Measurements from ENCODE around the gene IGLL5.
A peak's percentile ranks its signal among the peaks of the same experiment; 100 is the strongest.
"Not testable (repeated sequence)": the region's sequence is repeated elsewhere in the genome, so short reads cannot be mapped to it uniquely, and the experiment has no call there.

The IGLL5 gene

GRCh38 chr22:22916215-22916951 is 28.8 kb downstream of the IGLL5 start:
- H3K36me3 Mint-ChIP-seq = peaks cover 13 to 17% of the 10 kb centered on the region in 2 donors
- H3K27ac Mint-ChIP-seq = no peak overlapping the region
- H3K4me3 Mint-ChIP-seq = no peak overlapping the region
- H3K9me3 Mint-ChIP-seq = no peaks in the 10 kb centered on the region
- no peaks in the 10 kb centered on the region for H3K27me3 Mint-ChIP-seq
- no peak for ATAC-seq (replicated peaks)
- no peak for DNase-seq
- peaks cover 76 to 100% of the 10 kb centered on the region in 2 donors for H3K4me1 Mint-ChIP-seq

- ATAC-seq (replicated peaks) (no peak), DNase-seq (no peak)
- Mint-ChIP-seq H3K9me3 (no peaks in the 10 kb centered on the region), H3K4me3 (no peak overlapping the region), H3K27ac (no peak overlapping the region), H3K4me1 (peaks cover 75 to 100% of the 10 kb centered on the region in 2 donors), H3K27me3 (no peaks in the 10 kb centered on the region), H3K36me3 (peaks cover 13 to 17% of the 10 kb centered on the region in 2 donors)
Measured at GRCh38 chr22:22916952-22917290, 29.3 kb downstream of the IGLL5 start.

- DNase-seq (no peak), ATAC-seq (replicated peaks) (no peak)
- no peak overlapping the region for H3K27ac Mint-ChIP-seq
- no peak overlapping the region for H3K4me3 Mint-ChIP-seq
- peaks cover 77 to 100% of the 10 kb centered on the region in 2 donors for H3K4me1 Mint-ChIP-seq
- no peaks in the 10 kb centered on the region for H3K27me3 Mint-ChIP-seq
- no peaks in the 10 kb centered on the region for H3K9me3 Mint-ChIP-seq
- H3K36me3 Mint-ChIP-seq = peaks cover 13 to 17% of the 10 kb centered on the region in 2 donors
Measured at GRCh38 chr22:22917377-22917776, 29.8 kb downstream of the IGLL5 start.

- Mint-ChIP-seq H3K27ac (peak overlapping the region; percentile 70), H3K27me3 (no peaks in the 10 kb centered on the region), H3K4me3 (no peak overlapping the region), H3K9me3 (no peaks in the 10 kb centered on the region), H3K36me3 (peaks cover 13 to 17% of the 10 kb centered on the region in 2 donors), H3K4me1 (peaks cover 79 to 100% of the 10 kb centered on the region in 2 donors)
- DNase-seq = no peak
- ATAC-seq (replicated peaks) = no peak
Measured at GRCh38 chr22:22918297-22918965, 30.8 kb downstream of the IGLL5 start.

- Mint-ChIP-seq H3K36me3 (peaks cover 13 to 17% of the 10 kb centered on the region in 2 donors), H3K27me3 (no peaks in the 10 kb centered on the region), H3K9me3 (no peaks in the 10 kb centered on the region), H3K27ac (no peak overlapping the region), H3K4me3 (no peak overlapping the region), H3K4me1 (peaks cover 74 to 95% of the 10 kb centered on the region in 2 donors)
- DNase-seq = no peak
- no peak for ATAC-seq (replicated peaks)
Measured at GRCh38 chr22:22919041-22919440, 31.4 kb downstream of the IGLL5 start.

GRCh38 chr22:22920104-22920654 is 32.6 kb downstream of the IGLL5 start:
- no peaks in the 10 kb centered on the region for H3K9me3 Mint-ChIP-seq
- no peaks in the 10 kb centered on the region for H3K27me3 Mint-ChIP-seq
- peaks cover 13 to 20% of the 10 kb centered on the region in 2 donors for H3K36me3 Mint-ChIP-seq
- ATAC-seq (replicated peaks) (no peak), DNase-seq (no peak)
- H3K4me1 Mint-ChIP-seq = peaks cover 74 to 95% of the 10 kb centered on the region in 2 donors
- H3K4me3 Mint-ChIP-seq = no peak overlapping the region
- peak overlapping the region; percentile 70 for H3K27ac Mint-ChIP-seq

- peaks cover 75 to 95% of the 10 kb centered on the region in 2 donors for H3K4me1 Mint-ChIP-seq
- H3K9me3 Mint-ChIP-seq = no peaks in the 10 kb centered on the region
Measured at GRCh38 chr22:22920910-22921550, 33.4 kb downstream of the IGLL5 start.

GRCh38 chr22:22921575-22921974 is 34.0 kb downstream of the IGLL5 start:
- ATAC-seq (replicated peaks) (no peak), DNase-seq (no peak)
- peaks cover 4 to 9% of the 10 kb centered on the region in 2 donors for H3K36me3 Mint-ChIP-seq
- no peaks in the 10 kb centered on the region for H3K9me3 Mint-ChIP-seq
- H3K4me3 Mint-ChIP-seq = no peak overlapping the region
- no peaks in the 10 kb centered on the region for H3K27me3 Mint-ChIP-seq
- H3K4me1 Mint-ChIP-seq = peaks cover 75 to 95% of the 10 kb centered on the region in 2 donors
- peak overlapping the region; percentile 82 for H3K27ac Mint-ChIP-seq

More at GRCh38 chr22:22920910-22921550, 33.4 kb downstream of the IGLL5 start:
- DNase-seq = no peak
- no peak overlapping the region for H3K4me3 Mint-ChIP-seq
- peak overlapping the region; percentile 82 for H3K27ac Mint-ChIP-seq
- ATAC-seq (replicated peaks) = peak in 1 of 2 donors; percentile 10
- no peaks in the 10 kb centered on the region for H3K27me3 Mint-ChIP-seq
- H3K36me3 Mint-ChIP-seq = peaks cover 8 to 14% of the 10 kb centered on the region in 2 donors

- not testable (repeated sequence) for H3K36me3 Mint-ChIP-seq; H3K27me3 Mint-ChIP-seq; H3K9me3 Mint-ChIP-seq; ATAC-seq (replicated peaks); DNase-seq
- Mint-ChIP-seq H3K27ac (peak overlapping the region; percentile 80), H3K4me1 (peaks cover 79 to 95% of the 10 kb centered on the region in 2 donors), H3K4me3 (peak overlapping the region in 1 of 2 donors; percentile 17)
Measured at GRCh38 chr22:22922092-22922953, 34.7 kb downstream of the IGLL5 start.

- Mint-ChIP-seq H3K27ac (peak overlapping the region; percentile 80), H3K9me3 (no peaks in the 10 kb centered on the region), H3K4me3 (no peak overlapping the region), H3K4me1 (peaks cover 81 to 95% of the 10 kb centered on the region in 2 donors), H3K27me3 (no peaks in the 10 kb centered on the region), H3K36me3 (peaks cover 2 to 6% of the 10 kb centered on the region in 2 donors)
- ATAC-seq (replicated peaks) (peak in 1 of 2 donors; percentile 26), DNase-seq (no peak)
Measured at GRCh38 chr22:22922954-22923319, 35.3 kb downstream of the IGLL5 start.

- peaks cover 82 to 95% of the 10 kb centered on the region in 2 donors for H3K4me1 Mint-ChIP-seq
- no peak for ATAC-seq (replicated peaks)
- no peak overlapping the region for H3K27ac Mint-ChIP-seq
- no peak for DNase-seq
- no peak overlapping the region for H3K4me3 Mint-ChIP-seq
- H3K9me3 Mint-ChIP-seq = no peaks in the 10 kb centered on the region
- H3K36me3 Mint-ChIP-seq = peaks cover 2 to 4% of the 10 kb centered on the region in 2 donors
- H3K27me3 Mint-ChIP-seq = no peaks in the 10 kb centered on the region
Measured at GRCh38 chr22:22923379-22923778, 35.8 kb downstream of the IGLL5 start.

GRCh38 chr22:22923930-22924329 is 36.3 kb downstream of the IGLL5 start:
- ATAC-seq (replicated peaks) (no peak), DNase-seq (no peak)
- Mint-ChIP-seq H3K36me3 (peaks cover 2 to 3% of the 10 kb centered on the region in 2 donors), H3K4me1 (peaks cover 85 to 95% of the 10 kb centered on the region in 2 donors), H3K27me3 (no peaks in the 10 kb centered on the region), H3K4me3 (no peak overlapping the region), H3K27ac (no peak overlapping the region), H3K9me3 (no peaks in the 10 kb centered on the region)

GRCh38 chr22:22924369-22925145 is 36.9 kb downstream of the IGLL5 start:
- Mint-ChIP-seq H3K9me3 (no peaks in the 10 kb centered on the region), H3K27me3 (no peaks in the 10 kb centered on the region), H3K36me3 (peaks cover 2 to 3% of the 10 kb centered on the region in 2 donors), H3K4me3 (no peak overlapping the region), H3K27ac (peak overlapping the region; percentile 87), H3K4me1 (peaks cover 86 to 95% of the 10 kb centered on the region in 2 donors)
- ATAC-seq (replicated peaks) (no peak), DNase-seq (no peak)

Measured in stimulated activated naive B cell treated with anti-CD40 and anti-IgM and Interleukin-4, amounts not matched to agents 10 μg/mL and 1 μg/mL and 100 μg/mL, for 72 hours (primary cell).